Measurements from ENCODE around the gene ARL10. TPM values are rescaled to one million over a fixed set of nuclear protein-coding genes. Genes with fewer than 3 reads are reported as not detected.

The ARL10 gene, protein sequence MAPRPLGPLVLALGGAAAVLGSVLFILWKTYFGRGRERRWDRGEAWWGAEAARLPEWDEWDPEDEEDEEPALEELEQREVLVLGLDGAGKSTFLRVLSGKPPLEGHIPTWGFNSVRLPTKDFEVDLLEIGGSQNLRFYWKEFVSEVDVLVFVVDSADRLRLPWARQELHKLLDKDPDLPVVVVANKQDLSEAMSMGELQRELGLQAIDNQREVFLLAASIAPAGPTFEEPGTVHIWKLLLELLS
- polyA plus RNA-seq (ENCODE audit: insufficient read length in 3 of 3), result 10 to 100 TPM in 2 of 3 donors, 1 to 10 TPM in 1; 10.0 to 11.1 (median 10.6) TPM

GRCh38 chr5:176365351-176366231, at the start of gene ARL10:
Gene ARL10, plus strand, starts transcription at chr5:176365487. Its CDS starts 77 bp downstream, at chr5:176365564.
- DNase-seq (ENCODE audit: low read depth in 3 of 3, low spot score in 2 of 3), result no peak

- DNase-seq (ENCODE audit: low read depth in 3 of 3, low spot score in 2 of 3), result no peak
Observed at GRCh38 chr5:176317534-176318374, 47.5 kb upstream of the ARL10 start.

DNA sequence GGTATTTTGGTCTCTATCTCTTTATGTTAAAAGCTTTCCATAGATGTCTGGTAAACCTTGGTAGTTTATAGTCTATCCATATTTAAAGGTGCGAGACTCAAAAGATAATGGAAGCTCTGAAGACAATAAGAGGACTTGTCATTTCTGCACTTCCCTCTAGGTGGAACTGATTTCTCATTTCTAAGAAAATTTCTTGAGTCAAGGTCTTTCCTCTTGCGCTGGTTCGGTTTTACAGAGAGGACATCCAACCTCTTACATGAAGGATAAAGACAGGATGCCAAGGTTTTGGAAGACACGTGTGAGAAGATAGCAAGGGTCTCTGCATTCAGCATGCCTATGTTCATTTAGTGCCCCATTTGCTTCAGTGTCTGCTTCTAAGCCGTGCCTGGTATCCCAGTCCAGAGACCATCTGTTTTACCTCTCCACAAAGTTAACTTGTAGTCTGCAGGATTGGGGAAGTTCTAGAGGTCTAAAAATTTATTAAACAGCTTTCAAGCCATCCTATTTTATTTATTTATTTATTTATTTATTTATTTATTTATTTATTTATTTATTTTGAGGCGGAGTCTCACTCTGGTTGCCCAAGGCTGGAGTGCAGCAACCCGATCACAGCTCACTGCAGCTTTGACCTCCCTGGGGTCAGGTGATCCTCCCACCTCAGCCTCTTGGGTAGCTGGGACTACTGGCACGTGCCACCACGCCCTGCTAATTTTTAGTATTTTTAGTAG, 45.3 kb upstream of the ARL10 start:
- DNase-seq (ENCODE audit: low read depth in 3 of 3, low spot score in 2 of 3), result no peak

DNA sequence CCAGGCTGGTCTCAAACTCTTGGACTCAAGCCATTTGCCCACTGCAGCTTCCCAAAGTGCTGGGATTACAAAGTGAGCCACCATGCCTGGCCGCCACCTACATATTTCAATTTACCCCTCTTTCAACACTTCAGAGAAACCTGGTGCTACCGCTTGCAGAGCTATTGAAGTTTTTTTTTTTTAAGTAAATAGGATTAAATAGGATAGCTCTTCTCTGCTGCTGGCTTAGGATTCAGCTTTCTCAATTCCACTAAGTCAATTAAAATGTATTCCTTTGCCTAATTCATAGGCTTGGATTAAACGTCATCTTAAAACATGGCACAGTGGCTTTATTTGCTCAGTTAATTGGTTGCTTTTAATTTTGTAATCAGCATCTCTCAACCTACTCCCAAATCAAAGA, 44.7 kb upstream of the ARL10 start:
- DNase-seq (ENCODE audit: low read depth in 3 of 3, low spot score in 2 of 3), result no peak

DNA sequence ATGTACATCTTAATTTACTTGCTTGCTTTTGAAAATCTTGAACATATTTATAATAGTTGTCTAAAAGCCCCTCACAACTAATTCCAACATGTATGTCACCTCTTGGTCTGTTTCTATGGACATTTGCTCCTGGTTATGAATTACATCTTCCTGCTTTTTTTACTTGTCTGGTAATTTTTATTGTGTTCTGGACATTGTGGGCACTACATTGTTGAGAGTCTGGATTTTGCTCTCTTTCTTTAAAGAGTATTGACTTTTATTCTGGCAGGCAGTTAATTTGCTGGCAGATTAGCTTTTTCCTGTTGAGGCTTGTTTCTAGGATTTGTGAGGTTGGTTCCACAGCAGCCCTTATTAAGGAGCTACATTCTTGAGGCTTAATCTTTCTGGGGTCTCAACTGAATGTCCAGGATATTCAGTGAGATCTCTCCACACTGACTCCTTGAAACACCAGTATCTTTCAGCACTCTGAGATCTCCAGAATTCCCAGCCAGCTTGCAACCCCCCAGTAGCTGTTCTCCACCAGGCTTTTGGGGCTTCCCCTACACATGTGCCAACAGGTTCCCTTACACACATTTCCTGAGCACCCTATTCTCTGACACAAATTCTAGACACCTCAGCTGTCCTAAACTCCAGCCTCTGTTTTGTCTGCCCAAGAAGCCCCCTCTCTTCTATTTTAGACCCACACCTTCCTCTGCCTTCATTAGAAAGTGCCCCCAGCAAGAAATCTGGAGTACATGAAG, 31.1 kb upstream of the ARL10 start:
- DNase-seq (ENCODE audit: low read depth in 3 of 3, low spot score in 2 of 3), result no peak

- DNase-seq (ENCODE audit: low read depth in 3 of 3, low spot score in 2 of 3), result no peak
Observed at GRCh38 chr5:176337913-176338312, 27.4 kb upstream of the ARL10 start.

DNA sequence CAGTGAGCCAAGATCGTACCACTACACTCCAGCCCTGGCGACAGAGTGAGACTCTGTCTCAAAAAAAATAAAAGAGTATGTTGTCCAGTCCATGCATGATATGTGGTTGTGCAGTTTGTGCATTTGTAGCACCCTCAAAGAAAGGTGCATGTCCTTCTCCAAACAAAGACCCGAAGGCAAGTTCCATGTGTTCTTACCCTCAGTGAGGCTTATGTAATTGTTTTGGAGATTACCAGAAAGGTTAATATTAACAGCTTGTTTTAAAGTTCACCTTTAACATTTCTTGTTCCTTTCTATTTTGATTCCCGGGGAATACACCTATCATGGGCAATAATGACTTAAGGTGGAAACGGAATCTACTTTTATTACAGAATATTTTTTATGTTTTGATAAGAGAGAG, 26.0 kb upstream of the ARL10 start:
- no peak for DNase-seq (ENCODE audit: low read depth in 3 of 3, low spot score in 2 of 3)

DNA sequence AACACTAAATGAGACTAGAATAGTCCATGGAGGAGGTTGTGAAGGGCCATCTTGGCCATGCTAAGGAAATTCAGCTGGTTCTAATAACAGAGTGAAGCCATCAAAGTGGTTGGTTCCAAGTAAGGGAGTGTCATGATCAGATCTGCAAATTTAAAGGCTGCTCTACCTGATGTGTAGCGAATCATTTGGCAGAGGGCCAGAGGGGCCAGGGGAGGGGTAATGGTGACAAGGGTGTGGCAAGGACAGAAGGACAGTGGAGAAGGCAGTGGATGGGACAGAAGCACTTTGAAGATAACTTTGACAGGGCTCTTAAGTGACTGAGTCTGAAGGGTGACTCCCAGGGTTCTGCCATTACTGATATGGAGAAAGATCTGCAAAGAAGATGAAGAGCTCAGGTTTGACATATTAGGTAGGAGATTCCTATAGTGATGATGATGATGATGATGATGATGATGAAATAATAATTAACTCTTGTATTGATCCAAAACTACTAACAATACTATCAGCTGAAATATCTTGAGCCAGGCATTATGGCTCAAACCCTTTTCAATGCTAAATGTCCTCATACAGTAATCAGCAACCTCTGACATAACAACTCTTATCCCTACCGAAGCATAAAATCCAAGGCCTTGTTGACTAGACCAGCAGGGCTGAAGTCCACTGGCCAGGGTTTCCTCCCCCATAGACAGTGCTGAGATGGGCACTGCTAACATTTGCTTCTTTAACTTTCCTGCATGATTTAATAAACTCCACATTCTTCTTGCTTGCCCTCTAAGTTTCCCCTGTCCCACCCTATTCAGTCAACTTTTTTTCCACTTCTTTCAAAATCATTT, 23.7 kb upstream of the ARL10 start:
- DNase-seq (ENCODE audit: low read depth in 3 of 3, low spot score in 2 of 3), result no peak

GRCh38 chr5:176342158-176342483, 23.2 kb upstream of the ARL10 start:
- no peak for DNase-seq (ENCODE audit: low read depth in 3 of 3, low spot score in 2 of 3)

- no peak for DNase-seq (ENCODE audit: low read depth in 3 of 3, low spot score in 2 of 3)
Observed at GRCh38 chr5:176342766-176343458, 22.4 kb upstream of the ARL10 start.

- DNase-seq (ENCODE audit: low read depth in 3 of 3, low spot score in 2 of 3), result no peak
Observed at GRCh38 chr5:176350416-176350815, 14.9 kb upstream of the ARL10 start.

- DNase-seq (ENCODE audit: low read depth in 3 of 3, low spot score in 2 of 3), result no peak
Observed at GRCh38 chr5:176352116-176352878, 13.0 kb upstream of the ARL10 start.

DNA sequence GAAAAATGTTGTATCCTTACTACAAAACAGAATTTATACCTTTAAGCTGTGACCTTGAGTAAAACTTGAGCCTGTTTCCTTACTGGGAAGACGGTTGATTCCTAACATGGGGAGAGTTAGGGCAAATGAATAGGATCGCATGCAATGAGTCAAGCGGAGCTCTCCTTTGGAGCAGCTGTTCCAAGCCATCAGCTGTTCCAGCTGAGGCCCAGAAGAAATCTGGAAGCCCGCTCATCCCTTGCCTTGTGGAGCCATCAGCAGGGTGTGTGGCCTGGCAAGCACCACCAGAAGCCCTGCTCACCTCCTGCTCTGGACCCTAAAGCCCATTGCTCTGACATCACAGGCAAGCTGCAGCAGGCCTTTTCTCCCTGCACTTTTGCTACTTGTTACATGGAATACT, 11.8 kb upstream of the ARL10 start:
- DNase-seq (ENCODE audit: low read depth in 3 of 3, low spot score in 2 of 3), result no peak

GRCh38 chr5:176355400-176356178, 9.7 kb upstream of the ARL10 start:
- DNase-seq (ENCODE audit: low read depth in 3 of 3, low spot score in 2 of 3), result no peak

GRCh38 chr5:176356179-176356566, 9.1 kb upstream of the ARL10 start:
- DNase-seq (ENCODE audit: low read depth in 3 of 3, low spot score in 2 of 3), result no peak

DNA sequence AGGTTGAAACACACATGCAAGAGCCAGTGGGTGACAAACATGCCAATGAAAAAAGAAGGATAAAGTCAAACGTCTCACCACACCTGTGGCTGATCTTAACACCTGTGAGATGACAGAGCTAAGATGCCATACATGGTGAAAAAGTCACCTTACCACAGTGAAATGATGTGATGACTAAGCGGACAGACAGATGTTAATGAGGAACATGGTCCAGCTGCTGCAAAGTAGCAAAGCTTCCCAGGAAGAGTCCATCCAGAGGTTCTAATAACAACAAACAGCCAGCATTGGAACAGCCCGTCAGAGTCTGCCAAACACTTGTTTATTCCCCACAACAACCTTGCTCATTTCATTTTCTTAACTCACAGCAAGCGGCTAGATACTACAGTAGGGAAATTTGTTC, 5.6 kb upstream of the ARL10 start:
- no peak for DNase-seq (ENCODE audit: low read depth in 3 of 3, low spot score in 2 of 3)

- DNase-seq (ENCODE audit: low read depth in 3 of 3, low spot score in 2 of 3), result no peak
Observed at GRCh38 chr5:176360894-176361436, 4.3 kb upstream of the ARL10 start.
